Nephron progenitor cell (in vitro differentiated cells): ENCODE measurements around the gene PPM1B.

Experiments
- DNase-seq: peaks from one replicate; pipeline ENCODE4 v3.0.0; 2021
- H3K27ac Mint-ChIP-seq: 2 replicates; pipeline ENCODE4 v1.8.0; 2021; ENCODE audit warnings: mild to moderate bottlenecking, moderate library complexity, mixed read lengths
- H3K27me3 Mint-ChIP-seq: 2 replicates; pipeline ENCODE4 v1.8.0; 2021; ENCODE audit warnings: mild to moderate bottlenecking, low read depth, mixed read lengths; ENCODE audit not compliant: poor library complexity
- H3K36me3 Mint-ChIP-seq: 2 replicates; pipeline ENCODE4 v1.8.0; 2021; ENCODE audit warnings: low read depth, mixed read lengths
- H3K4me1 Mint-ChIP-seq: 2 replicates; pipeline ENCODE4 v1.8.0; 2021; ENCODE audit warnings: mixed read lengths
- H3K4me3 Mint-ChIP-seq: 2 replicates; pipeline ENCODE4 v1.8.0; 2021; ENCODE audit warnings: mild to moderate bottlenecking, moderate library complexity, mixed read lengths
- H3K9me3 Mint-ChIP-seq: 2 replicates; pipeline ENCODE4 v1.8.0; 2021; ENCODE audit warnings: mild to moderate bottlenecking, moderate library complexity, mixed read lengths
- TF ChIP-seq, protein P1 (sequence below): fragments of 200-600 bp; sonication (generic); IDR thresholded peaks from 2 replicates; pipeline ENCODE4 v1.5.0; 2021; ENCODE audit warnings: antibody characterized with exemption

PPM1B gene

DNA sequence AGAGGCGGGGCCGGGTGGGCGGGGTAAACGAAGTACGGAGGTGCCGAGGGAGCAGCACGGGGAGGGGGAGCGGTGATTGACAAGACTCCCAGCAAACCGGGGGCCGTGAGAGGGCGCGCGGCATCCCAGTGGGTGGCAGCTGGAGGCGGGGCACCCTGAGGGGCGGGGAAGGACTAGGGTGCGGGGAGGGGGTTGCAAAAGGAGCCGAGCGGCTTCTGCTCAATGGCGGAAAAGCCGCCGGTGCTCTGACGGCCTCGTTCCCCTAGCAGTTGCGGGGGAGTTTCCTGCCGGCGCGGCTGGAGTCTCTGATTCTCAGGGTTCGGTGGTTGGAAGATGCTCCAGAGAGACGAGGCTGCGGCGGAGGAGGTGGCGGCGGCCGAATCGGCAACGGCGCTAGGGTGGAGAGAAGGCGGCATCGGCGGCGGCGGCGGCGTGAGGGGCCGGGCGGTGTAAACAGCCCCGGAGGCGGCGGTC is at the start of gene PPM1B:
Gene PPM1B, plus strand, starts transcription at position 195 of the 474 bp plus-strand sequence. CDS start 32,325 bp downstream, outside the sequence.
- Mint-ChIP-seq H3K36me3 (peaks cover 24% of the 10 kb centered on the region), H3K27me3 (peaks cover 5% of the 10 kb centered on the region), H3K27ac (peak within 1 kb of the TSS; percentile 100), H3K9me3 (peaks cover 31% of the 10 kb centered on the region), H3K4me1 (peaks cover 22% of the 10 kb centered on the region), H3K4me3 (peak within 1 kb of the TSS; percentile 100)
- TF ChIP-seq, protein P1, sequence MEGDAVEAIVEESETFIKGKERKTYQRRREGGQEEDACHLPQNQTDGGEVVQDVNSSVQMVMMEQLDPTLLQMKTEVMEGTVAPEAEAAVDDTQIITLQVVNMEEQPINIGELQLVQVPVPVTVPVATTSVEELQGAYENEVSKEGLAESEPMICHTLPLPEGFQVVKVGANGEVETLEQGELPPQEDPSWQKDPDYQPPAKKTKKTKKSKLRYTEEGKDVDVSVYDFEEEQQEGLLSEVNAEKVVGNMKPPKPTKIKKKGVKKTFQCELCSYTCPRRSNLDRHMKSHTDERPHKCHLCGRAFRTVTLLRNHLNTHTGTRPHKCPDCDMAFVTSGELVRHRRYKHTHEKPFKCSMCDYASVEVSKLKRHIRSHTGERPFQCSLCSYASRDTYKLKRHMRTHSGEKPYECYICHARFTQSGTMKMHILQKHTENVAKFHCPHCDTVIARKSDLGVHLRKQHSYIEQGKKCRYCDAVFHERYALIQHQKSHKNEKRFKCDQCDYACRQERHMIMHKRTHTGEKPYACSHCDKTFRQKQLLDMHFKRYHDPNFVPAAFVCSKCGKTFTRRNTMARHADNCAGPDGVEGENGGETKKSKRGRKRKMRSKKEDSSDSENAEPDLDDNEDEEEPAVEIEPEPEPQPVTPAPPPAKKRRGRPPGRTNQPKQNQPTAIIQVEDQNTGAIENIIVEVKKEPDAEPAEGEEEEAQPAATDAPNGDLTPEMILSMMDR: no peak
- DNase-seq: peak; percentile 100

DNA sequence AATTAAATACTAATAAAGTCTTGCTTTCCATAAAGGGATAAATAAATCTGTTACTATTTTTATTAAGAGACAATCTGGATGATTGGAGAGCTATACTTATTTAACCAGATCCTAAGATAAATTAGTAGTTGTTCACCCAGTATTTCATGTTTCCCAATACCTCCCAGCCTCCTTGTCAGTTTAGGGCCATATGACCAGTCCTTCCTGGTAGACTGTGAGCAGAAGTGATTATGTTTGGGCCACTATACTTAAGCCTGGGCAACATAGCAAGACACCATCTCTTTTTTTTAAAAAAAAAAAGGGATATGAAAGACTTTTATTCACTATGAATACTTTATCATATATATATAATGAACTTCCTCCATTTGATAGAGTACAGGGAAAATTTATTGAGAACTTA is 48.8 kb upstream of the PPM1B start:
- no peaks in the 10 kb centered on the region for H3K4me1 Mint-ChIP-seq
- TF ChIP-seq, protein P1: no peak

DNA sequence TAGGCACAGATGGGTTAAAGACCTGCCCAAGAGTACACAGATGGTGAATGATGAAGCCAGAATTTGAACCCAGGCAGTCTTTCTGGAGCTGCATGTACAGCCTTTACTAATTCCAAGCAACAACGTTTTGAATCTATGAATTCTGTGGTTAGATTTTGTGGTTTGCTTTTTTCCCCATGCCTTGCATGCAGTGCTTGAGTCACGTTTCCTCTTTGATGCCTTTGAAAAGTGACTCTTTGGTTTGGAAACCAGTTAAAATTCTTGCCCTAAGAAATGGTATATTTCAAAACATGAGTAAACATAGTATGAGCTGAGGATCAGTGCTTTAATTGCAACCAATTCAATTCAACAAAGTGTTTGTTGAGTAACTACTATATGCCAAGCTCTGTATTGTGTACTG is 48.2 kb upstream of the PPM1B start:
- no peak for DNase-seq
- Mint-ChIP-seq H3K9me3 (no peaks in the 10 kb centered on the region), H3K36me3 (no peaks in the 10 kb centered on the region), H3K27ac (no peak overlapping the region), H3K4me3 (no peak overlapping the region), H3K4me1 (no peaks in the 10 kb centered on the region), H3K27me3 (no peaks in the 10 kb centered on the region)
- TF ChIP-seq, protein P1: no peak

More for the DNA sequence above, 48.8 kb upstream of the PPM1B start:
- H3K27me3 Mint-ChIP-seq: no peaks in the 10 kb centered on the region
- DNase-seq: no peak
- H3K36me3 Mint-ChIP-seq: no peaks in the 10 kb centered on the region
- H3K9me3 Mint-ChIP-seq: no peaks in the 10 kb centered on the region
- no peak overlapping the region for H3K4me3 Mint-ChIP-seq
- H3K27ac Mint-ChIP-seq: no peak overlapping the region

DNA sequence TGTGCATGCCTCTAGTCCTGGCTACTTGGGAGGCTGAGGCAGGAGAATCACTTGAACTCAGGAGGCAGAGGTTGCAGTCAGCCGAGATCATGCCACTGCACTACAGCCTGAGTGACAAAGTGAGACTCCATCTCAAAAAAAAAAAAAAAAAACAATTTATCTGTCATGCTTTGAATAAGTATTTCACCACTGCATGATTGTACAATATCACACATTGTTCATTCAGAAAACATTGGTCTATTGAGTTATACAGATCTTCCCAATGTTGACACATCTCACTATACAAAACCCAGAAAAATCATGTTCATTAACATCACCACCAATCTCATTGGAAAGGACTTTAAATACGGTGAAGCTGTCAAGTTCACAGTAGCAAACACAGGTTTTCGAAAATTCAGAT is 46.8 kb upstream of the PPM1B start:
- Mint-ChIP-seq H3K4me3 (no peak overlapping the region), H3K27me3 (no peaks in the 10 kb centered on the region), H3K4me1 (no peaks in the 10 kb centered on the region), H3K36me3 (no peaks in the 10 kb centered on the region), H3K9me3 (no peaks in the 10 kb centered on the region), H3K27ac (no peak overlapping the region)
- no peak for DNase-seq
- TF ChIP-seq, protein P1: no peak

DNA sequence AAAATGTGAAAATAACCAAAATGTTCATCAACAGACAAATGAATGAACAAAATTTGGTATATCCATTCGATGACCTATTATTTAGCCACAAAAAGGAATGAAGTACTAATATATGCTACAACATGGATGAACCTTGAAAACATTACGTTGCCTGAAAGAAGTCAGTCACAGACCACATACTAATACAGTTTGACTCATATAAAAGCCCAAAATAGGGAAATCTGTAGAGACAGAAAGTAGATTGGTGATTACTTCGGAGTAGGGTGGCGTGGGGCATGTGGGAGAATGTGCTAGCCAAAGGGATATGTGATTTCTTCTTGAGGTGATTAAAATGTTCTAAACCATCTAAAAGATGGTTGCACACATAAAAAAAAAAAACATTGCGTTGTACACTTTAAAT is 44.2 kb upstream of the PPM1B start:
- H3K4me1 Mint-ChIP-seq: no peaks in the 10 kb centered on the region
- H3K9me3 Mint-ChIP-seq: no peaks in the 10 kb centered on the region
- DNase-seq: no peak
- no peaks in the 10 kb centered on the region for H3K36me3 Mint-ChIP-seq
- TF ChIP-seq, protein P1: no peak
- no peak overlapping the region for H3K4me3 Mint-ChIP-seq
- peak overlapping the region; percentile 64 for H3K27ac Mint-ChIP-seq
- no peaks in the 10 kb centered on the region for H3K27me3 Mint-ChIP-seq

DNA sequence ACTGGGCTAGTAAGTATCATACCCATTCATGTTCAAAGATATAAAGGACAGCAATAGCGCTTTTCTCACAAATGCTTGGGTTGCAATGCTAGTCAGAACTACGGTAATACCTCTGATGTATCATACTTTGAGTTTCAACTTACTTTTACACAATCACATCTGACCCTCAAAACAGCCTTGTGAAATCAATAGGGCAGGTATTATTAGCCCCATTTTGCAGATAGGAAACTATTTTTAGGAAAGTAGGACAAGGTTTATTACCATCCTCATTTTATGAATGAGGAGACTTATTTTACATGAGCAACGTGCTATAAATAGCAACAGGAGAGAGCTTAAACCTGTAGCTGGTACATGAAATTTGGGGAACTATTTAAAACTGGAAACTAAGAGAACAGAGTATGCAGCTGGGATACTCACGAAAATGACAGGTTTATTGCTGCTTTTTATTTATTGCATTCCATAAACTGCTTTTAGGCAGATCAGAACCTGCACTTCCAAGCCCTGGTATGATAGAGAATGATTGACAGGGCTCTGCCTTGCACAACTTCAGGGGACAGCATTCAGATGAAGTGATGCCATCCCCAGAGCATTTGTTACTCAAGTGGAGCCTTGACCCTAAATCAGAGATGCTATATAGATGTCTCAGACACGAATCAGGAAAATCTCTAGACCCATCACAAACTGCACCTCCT is 42.4 kb upstream of the PPM1B start:
- peaks cover under 1% of the 10 kb centered on the region for H3K9me3 Mint-ChIP-seq
- H3K27ac Mint-ChIP-seq: no peak overlapping the region
- TF ChIP-seq, protein P1: no peak
- no peak overlapping the region for H3K4me3 Mint-ChIP-seq
- no peaks in the 10 kb centered on the region for H3K4me1 Mint-ChIP-seq
- H3K27me3 Mint-ChIP-seq: no peaks in the 10 kb centered on the region
- no peak for DNase-seq
- H3K36me3 Mint-ChIP-seq: no peaks in the 10 kb centered on the region
